BLaER1 (cell line): ENCODE measurements around the gene ODAD3.
"Not testable (repeated sequence)": the region's sequence is repeated elsewhere in the genome, so short reads cannot be mapped to it uniquely, and the experiment has no call there.

Experiments
- H3K27ac ChIP-seq: shearing (Covaris generic); formaldehyde crosslinking; 2 replicates; pipeline ENCODE4 v1.8.1; 2022
- H3K27me3 ChIP-seq: shearing (Covaris generic); formaldehyde crosslinking; 2 replicates; pipeline ENCODE4 v1.8.1; 2022
- H3K36me3 ChIP-seq: shearing (Covaris generic); formaldehyde crosslinking; 2 replicates; pipeline ENCODE4 v1.8.1; 2022
- H3K4me1 ChIP-seq: shearing (Covaris generic); formaldehyde crosslinking; 2 replicates; pipeline ENCODE4 v1.8.1; 2022
- H3K4me2 ChIP-seq: shearing (Covaris generic); formaldehyde crosslinking; 2 replicates; pipeline ENCODE4 v1.8.1; 2022
- H3K4me3 ChIP-seq: shearing (Covaris generic); formaldehyde crosslinking; 2 replicates; pipeline ENCODE4 v1.8.1; 2022
- H3K9ac ChIP-seq: shearing (Covaris generic); formaldehyde crosslinking; 2 replicates; pipeline ENCODE4 v1.8.1; 2022
- H3K9me3 ChIP-seq: shearing (Covaris generic); formaldehyde crosslinking; 2 replicates; pipeline ENCODE4 v1.8.1; 2022
- H4K20me1 ChIP-seq: shearing (Covaris generic); formaldehyde crosslinking; 2 replicates; pipeline ENCODE4 v1.8.1; 2022
- Cebpa-rat ChIP-seq: shearing (Covaris generic); IDR thresholded peaks from 2 replicates; pipeline ENCODE4 v1.8.1; 2022

Gene ODAD3

GRCh38 chr19:11458236-11458900, 23.4 kb upstream of the ODAD3 start:
- no peaks in the 10 kb centered on the region for H3K36me3 ChIP-seq
- H3K4me3 ChIP-seq, result no peak overlapping the region
- no peaks in the 10 kb centered on the region for H3K9me3 ChIP-seq
- no peak overlapping the region for H3K9ac ChIP-seq
- H3K4me2 ChIP-seq, result no peak overlapping the region
- no peaks in the 10 kb centered on the region for H3K27me3 ChIP-seq
- no peaks in the 10 kb centered on the region for H4K20me1 ChIP-seq
- no peak for TF ChIP-seq Cebpa-rat
- no peak overlapping the region for H3K27ac ChIP-seq
- no peaks in the 10 kb centered on the region for H3K4me1 ChIP-seq

GRCh38 chr19:11457831-11458230, 22.9 kb upstream of the ODAD3 start:
- H3K27ac ChIP-seq, result no peak overlapping the region
- no peak overlapping the region for H3K9ac ChIP-seq
- no peak overlapping the region for H3K4me3 ChIP-seq
- no peak overlapping the region for H3K4me2 ChIP-seq
- no peaks in the 10 kb centered on the region for H4K20me1 ChIP-seq
- no peak for TF ChIP-seq Cebpa-rat
- no peaks in the 10 kb centered on the region for H3K9me3 ChIP-seq
- H3K4me1 ChIP-seq, result no peaks in the 10 kb centered on the region
- H3K27me3 ChIP-seq, result no peaks in the 10 kb centered on the region
- H3K36me3 ChIP-seq, result no peaks in the 10 kb centered on the region

DNA sequence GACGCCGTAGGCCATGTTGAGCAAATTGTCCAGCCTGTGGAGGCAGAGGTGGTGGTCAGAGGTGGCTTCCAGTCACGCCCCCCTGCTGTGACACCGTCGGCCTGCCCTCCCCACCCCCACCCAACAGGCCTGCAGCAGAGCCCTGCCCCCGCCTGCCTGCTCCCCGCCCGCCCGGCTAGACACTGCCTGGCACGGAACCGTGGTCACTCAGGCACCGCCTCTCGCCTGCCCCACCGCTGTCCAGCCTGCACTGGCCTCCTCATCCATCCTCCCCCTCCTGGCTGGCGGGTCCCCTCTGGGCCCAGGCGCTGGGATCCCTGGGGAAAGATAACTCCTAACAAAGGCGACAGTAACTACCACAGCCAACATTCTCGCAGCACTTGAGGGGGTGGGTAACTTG, 22.2 kb upstream of the ODAD3 start:
- no peaks in the 10 kb centered on the region for H3K36me3 ChIP-seq
- H3K27ac ChIP-seq, result no peak overlapping the region
- H4K20me1 ChIP-seq, result no peaks in the 10 kb centered on the region
- TF ChIP-seq Cebpa-rat, result no peak
- no peaks in the 10 kb centered on the region for H3K27me3 ChIP-seq
- H3K9me3 ChIP-seq, result no peaks in the 10 kb centered on the region
- no peak overlapping the region for H3K9ac ChIP-seq
- H3K4me1 ChIP-seq, result peaks cover 2% of the 10 kb centered on the region
- no peak overlapping the region for H3K4me3 ChIP-seq
- H3K4me2 ChIP-seq, result no peak overlapping the region

DNA sequence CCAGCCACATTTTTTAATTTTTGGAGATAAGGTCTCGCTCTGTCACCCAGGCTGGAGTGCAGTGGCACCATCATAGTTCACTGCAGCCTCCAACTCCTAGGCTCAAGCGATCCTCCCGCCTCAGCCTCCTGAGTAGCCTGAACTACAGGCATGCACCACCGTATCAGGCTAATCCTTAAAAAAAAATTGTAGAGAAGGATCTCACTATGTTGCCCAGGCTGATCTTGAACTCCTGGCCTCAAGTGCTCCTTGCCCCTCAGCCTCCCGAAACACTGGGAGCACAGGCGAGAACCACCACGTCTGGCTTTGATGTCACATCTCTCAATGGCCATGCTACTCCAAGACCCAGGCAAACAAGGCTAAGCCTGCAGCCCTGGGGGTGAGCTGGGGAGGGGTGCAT, 21.7 kb upstream of the ODAD3 start:
- H3K4me1 ChIP-seq, result peaks cover 6% of the 10 kb centered on the region
- TF ChIP-seq Cebpa-rat, result no peak
- no peak overlapping the region for H3K4me2 ChIP-seq
- H3K4me3 ChIP-seq, result no peak overlapping the region
- no peak overlapping the region for H3K9ac ChIP-seq
- no peaks in the 10 kb centered on the region for H3K9me3 ChIP-seq
- H3K27ac ChIP-seq, result no peak overlapping the region
- H4K20me1 ChIP-seq, result no peaks in the 10 kb centered on the region
- H3K27me3 ChIP-seq, result no peaks in the 10 kb centered on the region
- no peaks in the 10 kb centered on the region for H3K36me3 ChIP-seq

- not testable (repeated sequence) for H3K4me1 ChIP-seq, H4K20me1 ChIP-seq, H3K4me3 ChIP-seq, H3K27me3 ChIP-seq, H3K4me2 ChIP-seq, H3K27ac ChIP-seq, H3K9ac ChIP-seq, H3K9me3 ChIP-seq
- peaks cover 10% of the 10 kb centered on the region for H3K36me3 ChIP-seq
These were observed 20.3 kb upstream of the ODAD3 start for GRCh38 chr19:11455233-11455554.

- Histone ChIP-seq H4K20me1 (no peaks in the 10 kb centered on the region), H3K9ac (no peak overlapping the region), H3K27ac (no peak overlapping the region), H3K4me2 (no peak overlapping the region), H3K9me3 (no peaks in the 10 kb centered on the region), H3K4me1 (peaks cover 7% of the 10 kb centered on the region), H3K36me3 (peaks cover 25% of the 10 kb centered on the region), H3K4me3 (no peak overlapping the region), H3K27me3 (no peaks in the 10 kb centered on the region)
- no peak for TF ChIP-seq Cebpa-rat
These were observed 18.8 kb upstream of the ODAD3 start for GRCh38 chr19:11453468-11454341.

- H3K4me1 ChIP-seq, result peaks cover 7% of the 10 kb centered on the region
- no peak for TF ChIP-seq Cebpa-rat
- no peak overlapping the region for H3K4me2 ChIP-seq
- H3K36me3 ChIP-seq, result peaks cover 34% of the 10 kb centered on the region
- H3K9ac ChIP-seq, result no peak overlapping the region
- H3K27me3 ChIP-seq, result no peaks in the 10 kb centered on the region
- no peaks in the 10 kb centered on the region for H3K9me3 ChIP-seq
- no peak overlapping the region for H3K4me3 ChIP-seq
- H3K27ac ChIP-seq, result no peak overlapping the region
- no peaks in the 10 kb centered on the region; the same call in 1 of the 2 replicates for H4K20me1 ChIP-seq
These were observed 17.8 kb upstream of the ODAD3 start for GRCh38 chr19:11452620-11453310.

- H3K9ac ChIP-seq, result no peak overlapping the region; the same call in 1 of the 2 replicates
- H3K27me3 ChIP-seq, result no peaks in the 10 kb centered on the region
- H4K20me1 ChIP-seq, result no peaks in the 10 kb centered on the region; the same call in 1 of the 2 replicates
- no peak overlapping the region for H3K4me2 ChIP-seq
- H3K4me3 ChIP-seq, result no peak overlapping the region
- H3K4me1 ChIP-seq, result peaks cover 7% of the 10 kb centered on the region
- H3K36me3 ChIP-seq, result peaks cover 42% of the 10 kb centered on the region
- H3K9me3 ChIP-seq, result no peaks in the 10 kb centered on the region
- no peak overlapping the region for H3K27ac ChIP-seq
- no peak for TF ChIP-seq Cebpa-rat
These were observed 17.1 kb upstream of the ODAD3 start for GRCh38 chr19:11451871-11452619.

DNA sequence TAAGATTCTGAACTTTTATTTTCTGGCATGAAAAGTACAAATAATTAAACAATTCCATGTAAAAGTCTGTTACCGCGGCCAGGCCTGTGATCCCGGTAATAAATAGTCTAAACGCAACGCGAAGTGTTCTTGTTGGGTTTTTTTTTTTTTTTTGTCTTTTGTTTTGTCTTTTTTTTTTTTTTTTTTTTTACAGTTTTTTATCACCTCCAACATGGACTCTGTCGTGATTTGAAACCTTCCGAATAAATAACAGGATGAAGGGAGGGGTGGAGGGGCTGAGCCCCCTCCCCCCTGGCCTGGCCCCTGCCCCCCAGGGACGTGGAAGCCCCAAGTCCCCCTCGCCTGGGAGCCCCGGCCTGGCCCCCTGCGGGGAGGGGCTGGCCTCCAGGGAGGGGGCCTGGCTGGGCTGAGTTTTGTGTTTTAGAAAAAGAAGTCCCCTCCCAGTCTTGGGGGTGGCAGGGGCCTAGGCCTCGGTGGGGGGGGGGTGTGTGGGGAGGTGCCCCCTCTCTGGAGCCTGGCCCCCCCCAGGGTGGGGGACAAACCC, 16.5 kb upstream of the ODAD3 start:
- H3K27ac ChIP-seq, result no peak overlapping the region
- peaks cover 7% of the 10 kb centered on the region for H3K4me1 ChIP-seq
- no peaks in the 10 kb centered on the region; the same call in 1 of the 2 replicates for H4K20me1 ChIP-seq
- peaks cover 47% of the 10 kb centered on the region for H3K36me3 ChIP-seq
- no peaks in the 10 kb centered on the region for H3K27me3 ChIP-seq
- no peak for TF ChIP-seq Cebpa-rat
- no peak overlapping the region for H3K4me2 ChIP-seq
- no peak overlapping the region for H3K4me3 ChIP-seq
- H3K9me3 ChIP-seq, result no peaks in the 10 kb centered on the region
- no peak overlapping the region for H3K9ac ChIP-seq
